HepG2 (cell line): ENCODE results near the gene HES7. TPM values are rescaled to one million over a fixed set of nuclear protein-coding genes. Genes with fewer than 3 reads are reported as not detected.

Source experiments
- KLF13 ChIP-seq: sonication (generic); formaldehyde crosslinking; IDR thresholded peaks from 2 replicates; pipeline ENCODE4 v1.4.0; 2020; ENCODE audit warnings: mild to moderate bottlenecking, missing genetic modification reagents
- MTA1 ChIP-seq: sonication (generic); formaldehyde crosslinking; IDR thresholded peaks from 2 replicates; pipeline ENCODE4 v1.4.0; 2020; ENCODE audit warnings: missing genetic modification reagents, mild to moderate bottlenecking, borderline replicate concordance
- PCBP1 ChIP-seq: fragments of 200-400 bp; formaldehyde crosslinking; IDR thresholded peaks from 2 replicates; pipeline ENCODE4 v1.6.1; 2017; ENCODE audit warnings: mild to moderate bottlenecking, low read depth, low read length, borderline replicate concordance
- RERE ChIP-seq: IDR thresholded peaks from 2 replicates; pipeline ENCODE4 v1.6.1; 2016; ENCODE audit warnings: low read depth, missing genetic modification reagents, missing compliant biosample characterization
- ZBTB37 ChIP-seq: sonication (generic); formaldehyde crosslinking; IDR thresholded peaks from 2 replicates; pipeline ENCODE4 v1.4.0; 2020; ENCODE audit warnings: mild to moderate bottlenecking, missing genetic modification reagents
- ZMYM2 ChIP-seq: sonication (generic); formaldehyde crosslinking; IDR thresholded peaks from 2 replicates; pipeline ENCODE4 v1.8.0; 2022; ENCODE audit warnings: mild to moderate bottlenecking, missing genetic modification reagents
- ZNF10 ChIP-seq: sonication (generic); formaldehyde crosslinking; IDR thresholded peaks from 2 replicates; pipeline ENCODE4 v1.4.0; 2020; ENCODE audit warnings: mild to moderate bottlenecking, low read depth, missing genetic modification reagents, borderline replicate concordance
- ZNF629 ChIP-seq: sonication (generic); formaldehyde crosslinking; conservative IDR thresholded peaks from 2 replicates; pipeline ENCODE4 v1.5.0; 2020; ENCODE audit warnings: missing genetic modification reagents
- ZNF644 ChIP-seq: IDR thresholded peaks from 2 replicates; pipeline ENCODE4 v1.6.1; 2016; ENCODE audit warnings: low read depth
- polyA plus RNA-seq, 8 experiments: library from polyadenylated mRNA; depleted of rRNA in 3 of 8; stranded (reverse) in 7 of 8; unstranded in 1 of 8; fragments of >200 nt; fragmentation: Illumina TruSeq in 4 of 8; extraction: Trizol in 4 of 8; gene quantifications; 2 replicates each; pipeline versions ENCODE4 v1.2.1 to v1.2.3, GENCODE V29; 2011 to 2016; ENCODE audit warnings: low read depth in 4 of 8, missing spikeins in 1 of 8, mixed read lengths in 1 of 8; ENCODE audit not compliant: insufficient read depth in 1 of 8
- total RNA-seq, 5 experiments: library from RNA; depleted of rRNA; stranded (reverse); fragments of >200 nt; fragmentation: Illumina TruSeq; extraction: Trizol; gene quantifications; 2 replicates each; pipeline ENCODE4 v1.2.3, GENCODE V29; 2016; ENCODE audit warnings: low read depth in 1 of 5
- TF ChIP-seq, protein P1 (sequence below): sonication (generic); formaldehyde crosslinking; IDR thresholded peaks from 2 replicates; pipeline ENCODE4 v1.4.0; 2020; ENCODE audit warnings: missing genetic modification reagents, mild to moderate bottlenecking, borderline replicate concordance
- TF ChIP-seq, protein P2 (sequence below): sonication (generic); formaldehyde crosslinking; IDR thresholded peaks from 2 replicates; pipeline ENCODE4 v1.9.0; 2021; ENCODE audit warnings: missing genetic modification reagents, mild to moderate bottlenecking, borderline replicate concordance
- TF ChIP-seq, protein P3 (sequence below): sonication (generic); formaldehyde crosslinking; IDR thresholded peaks from 2 replicates; pipeline ENCODE4 v1.4.0; 2020; ENCODE audit warnings: mild to moderate bottlenecking, missing genetic modification reagents, borderline replicate concordance

Gene HES7
- total and polyA plus RNA-seq, 2 of the 13 experiments (the other 11 are each of a cell fraction or from before 2014, with no cell fraction given): not detected

DNA sequence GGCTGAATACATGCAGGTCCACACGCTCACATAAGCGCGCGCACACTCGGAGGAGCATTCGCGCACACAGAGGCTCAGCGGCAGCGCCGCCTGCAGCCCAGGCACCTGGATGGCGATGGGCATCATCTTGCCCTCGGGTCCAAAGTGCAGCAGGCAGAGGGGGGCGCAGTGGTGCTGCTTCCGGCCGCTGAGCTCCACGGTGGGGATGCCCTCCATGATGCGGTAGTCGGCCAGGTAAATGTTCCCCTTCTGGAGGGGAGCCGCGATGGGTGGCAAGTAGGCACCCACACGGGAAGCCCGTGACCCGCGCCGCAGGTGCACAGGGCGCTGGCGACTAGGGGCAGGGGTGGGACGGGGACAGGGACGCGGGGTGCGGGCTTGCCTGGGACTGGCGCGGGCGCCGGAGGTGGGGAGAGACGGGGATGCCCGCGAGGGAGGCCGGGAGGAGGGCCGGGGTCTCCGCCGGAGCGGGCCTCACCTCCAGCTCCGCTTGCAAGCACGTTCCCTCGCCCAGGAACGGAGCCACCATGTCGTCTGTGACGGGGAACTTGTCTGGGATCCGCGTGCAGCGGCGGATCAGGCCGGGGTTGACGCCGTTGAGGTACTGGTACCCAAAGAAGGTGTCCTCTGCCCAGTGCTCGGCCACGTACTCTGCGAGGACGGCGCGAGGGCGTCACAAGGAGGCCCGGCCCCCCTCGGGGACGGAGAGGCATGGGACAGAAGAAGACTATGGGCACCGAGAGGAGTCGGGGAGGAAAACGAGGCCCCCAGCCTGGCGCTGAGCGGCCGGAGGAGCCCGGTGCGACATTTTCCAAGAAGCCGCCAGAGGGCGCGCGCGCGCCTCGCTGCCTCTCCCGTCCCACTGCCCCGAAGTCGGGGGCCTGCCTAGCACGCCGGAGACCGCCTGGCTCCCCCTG, 44.4 kb downstream of the HES7 start (continued):
- 0 out of 2 replicates have a peak, but pooled peaks have one; percentile 46 for TF ChIP-seq ZMYM2 (CRISPR knock-in tag)
- TF ChIP-seq, protein P1, sequence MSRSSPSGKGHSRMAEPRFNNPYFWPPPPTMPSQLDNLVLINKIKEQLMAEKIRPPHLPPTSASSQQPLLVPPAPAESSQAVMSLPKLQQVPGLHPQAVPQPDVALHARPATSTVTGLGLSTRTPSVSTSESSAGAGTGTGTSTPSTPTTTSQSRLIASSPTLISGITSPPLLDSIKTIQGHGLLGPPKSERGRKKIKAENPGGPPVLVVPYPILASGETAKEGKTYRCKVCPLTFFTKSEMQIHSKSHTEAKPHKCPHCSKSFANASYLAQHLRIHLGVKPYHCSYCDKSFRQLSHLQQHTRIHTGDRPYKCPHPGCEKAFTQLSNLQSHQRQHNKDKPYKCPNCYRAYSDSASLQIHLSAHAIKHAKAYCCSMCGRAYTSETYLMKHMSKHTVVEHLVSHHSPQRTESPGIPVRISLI: no peak
- 0 out of 2 replicates have a peak, but pooled peaks have one; percentile 18 for TF ChIP-seq MTA1 (CRISPR knock-in tag)
- 0 out of 2 replicates have a peak, but pooled peaks have one; percentile 7 for TF ChIP-seq ZNF644 (CRISPR knock-in tag)
- TF ChIP-seq, protein P2, sequence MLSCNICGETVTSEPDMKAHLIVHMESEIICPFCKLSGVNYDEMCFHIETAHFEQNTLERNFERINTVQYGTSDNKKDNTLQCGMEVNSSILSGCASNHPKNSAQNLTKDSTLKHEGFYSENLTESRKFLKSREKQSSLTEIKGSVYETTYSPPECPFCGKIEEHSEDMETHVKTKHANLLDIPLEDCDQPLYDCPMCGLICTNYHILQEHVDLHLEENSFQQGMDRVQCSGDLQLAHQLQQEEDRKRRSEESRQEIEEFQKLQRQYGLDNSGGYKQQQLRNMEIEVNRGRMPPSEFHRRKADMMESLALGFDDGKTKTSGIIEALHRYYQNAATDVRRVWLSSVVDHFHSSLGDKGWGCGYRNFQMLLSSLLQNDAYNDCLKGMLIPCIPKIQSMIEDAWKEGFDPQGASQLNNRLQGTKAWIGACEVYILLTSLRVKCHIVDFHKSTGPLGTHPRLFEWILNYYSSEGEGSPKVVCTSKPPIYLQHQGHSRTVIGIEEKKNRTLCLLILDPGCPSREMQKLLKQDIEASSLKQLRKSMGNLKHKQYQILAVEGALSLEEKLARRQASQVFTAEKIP (CRISPR knock-in tag): no peak
- TF ChIP-seq KLF13: no peak
- 0 out of 2 replicates have a peak, but pooled peaks have one; percentile 58 for TF ChIP-seq PCBP1
- TF ChIP-seq ZNF10 (CRISPR knock-in tag): no peak
- TF ChIP-seq ZNF629: no peak
- TF ChIP-seq RERE (CRISPR knock-in tag): no peak
- TF ChIP-seq, protein P3, sequence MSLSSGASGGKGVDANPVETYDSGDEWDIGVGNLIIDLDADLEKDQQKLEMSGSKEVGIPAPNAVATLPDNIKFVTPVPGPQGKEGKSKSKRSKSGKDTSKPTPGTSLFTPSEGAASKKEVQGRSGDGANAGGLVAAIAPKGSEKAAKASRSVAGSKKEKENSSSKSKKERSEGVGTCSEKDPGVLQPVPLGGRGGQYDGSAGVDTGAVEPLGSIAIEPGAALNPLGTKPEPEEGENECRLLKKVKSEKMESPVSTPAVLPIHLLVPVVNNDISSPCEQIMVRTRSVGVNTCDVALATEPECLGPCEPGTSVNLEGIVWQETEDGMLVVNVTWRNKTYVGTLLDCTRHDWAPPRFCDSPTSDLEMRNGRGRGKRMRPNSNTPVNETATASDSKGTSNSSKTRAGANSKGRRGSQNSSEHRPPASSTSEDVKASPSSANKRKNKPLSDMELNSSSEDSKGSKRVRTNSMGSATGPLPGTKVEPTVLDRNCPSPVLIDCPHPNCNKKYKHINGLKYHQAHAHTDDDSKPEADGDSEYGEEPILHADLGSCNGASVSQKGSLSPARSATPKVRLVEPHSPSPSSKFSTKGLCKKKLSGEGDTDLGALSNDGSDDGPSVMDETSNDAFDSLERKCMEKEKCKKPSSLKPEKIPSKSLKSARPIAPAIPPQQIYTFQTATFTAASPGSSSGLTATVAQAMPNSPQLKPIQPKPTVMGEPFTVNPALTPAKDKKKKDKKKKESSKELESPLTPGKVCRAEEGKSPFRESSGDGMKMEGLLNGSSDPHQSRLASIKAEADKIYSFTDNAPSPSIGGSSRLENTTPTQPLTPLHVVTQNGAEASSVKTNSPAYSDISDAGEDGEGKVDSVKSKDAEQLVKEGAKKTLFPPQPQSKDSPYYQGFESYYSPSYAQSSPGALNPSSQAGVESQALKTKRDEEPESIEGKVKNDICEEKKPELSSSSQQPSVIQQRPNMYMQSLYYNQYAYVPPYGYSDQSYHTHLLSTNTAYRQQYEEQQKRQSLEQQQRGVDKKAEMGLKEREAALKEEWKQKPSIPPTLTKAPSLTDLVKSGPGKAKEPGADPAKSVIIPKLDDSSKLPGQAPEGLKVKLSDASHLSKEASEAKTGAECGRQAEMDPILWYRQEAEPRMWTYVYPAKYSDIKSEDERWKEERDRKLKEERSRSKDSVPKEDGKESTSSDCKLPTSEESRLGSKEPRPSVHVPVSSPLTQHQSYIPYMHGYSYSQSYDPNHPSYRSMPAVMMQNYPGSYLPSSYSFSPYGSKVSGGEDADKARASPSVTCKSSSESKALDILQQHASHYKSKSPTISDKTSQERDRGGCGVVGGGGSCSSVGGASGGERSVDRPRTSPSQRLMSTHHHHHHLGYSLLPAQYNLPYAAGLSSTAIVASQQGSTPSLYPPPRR (CRISPR knock-in tag): no peak
- TF ChIP-seq ZBTB37 (CRISPR knock-in tag): no peak
